HCT116 (cell line): ENCODE measurements around the gene CALHM3. TPM values are rescaled to one million over a fixed set of nuclear protein-coding genes. Genes with fewer than 3 reads are reported as not detected.

ENCODE experiments used
- ATAC-seq: fragments of 200-7000 bp; cut with Tn5 transposase; 2 replicates; pipeline ENCODE4 v1.9.1; 2020; ENCODE audit warnings: mild to moderate bottlenecking, moderate library complexity
- BruUV-seq: library from RNA; stranded (reverse); fragments of 400-500 nt; replicated peaks from 2 replicates; lab custom pipeline; 2021; lab: Mats Ljungman, UMichigan
- CTCF ChIA-PET: fragments of 300-600 bp; sonication (Branson Sonifier 250); formaldehyde crosslinking; loops from one replicate; lab custom pipeline; 2021; ENCODE audit warnings: antibody characterized with exemption; lab: Charles Lee
- POLR2A ChIA-PET: fragments of 300-600, 350-600 bp; sonication (Branson Sonifier 250); formaldehyde crosslinking; loops from one replicate; lab custom pipeline; 2021; ENCODE audit warnings: antibody characterized with exemption; lab: Charles Lee
- RAD21 ChIA-PET, 2 experiments: fragments of 300-600 bp; sonication (Branson Sonifier 250); formaldehyde crosslinking; loops; one replicate each; lab custom pipeline; 2023; ENCODE audit warnings: low total read pairs in 2 of 2; ENCODE audit not compliant: uncharacterized antibody in 2 of 2, unreplicated experiment in 2 of 2, low non-redundant PET in 1 of 2; lab: Charles Lee
- DNase-seq: peaks from one replicate; pipeline ENCODE4 v3.0.0-alpha.2; 2010; ENCODE audit warnings: low read depth, low spot score
- H2AFZ ChIP-seq: fragments of 200-600 bp; shearing (Covaris generic), sonication (generic); 2 replicates; pipeline ENCODE4 v1.6.1; 2017; ENCODE audit warnings: low read depth, mixed run types, mixed read lengths, antibody characterized with exemption, low read length; ENCODE audit not compliant: poor library complexity, severe bottlenecking
- H3K27ac ChIP-seq: 2 replicates; pipeline ENCODE4 v1.5.1; 2012; ENCODE audit warnings: low read depth, low read length
- H3K27me3 ChIP-seq: fragments of 200-600 bp; sonication (generic); 2 replicates; pipeline ENCODE4 v1.6.1; 2016; ENCODE audit warnings: mixed run types, low read length, mixed read lengths; ENCODE audit not compliant: insufficient read depth
- H3K36me3 ChIP-seq, 2 experiments: fragments of 200-500 bp in 1 of 2; fragments of 200-600 bp in 1 of 2; sonication (Bioruptor generic) in 1 of 2; sonication (generic) in 1 of 2; 2 replicates each; pipeline versions ENCODE4 v1.5.1 to v1.6.1; 2014 to 2016; ENCODE audit warnings: low read length in 2 of 2, inconsistent platforms in 1 of 2, mixed read lengths in 1 of 2, mixed run types in 1 of 2; ENCODE audit not compliant: insufficient read depth in 2 of 2, control insufficient read depth in 1 of 2
- H3K4me1 ChIP-seq, 2 experiments: fragments of 200-600 bp in 1 of 2; sonication (generic) in 1 of 2; 2 replicates each; pipeline versions ENCODE4 v1.5.1 to v1.6.1; 2012 to 2017; ENCODE audit warnings: low read length in 2 of 2, inconsistent platforms in 1 of 2, mild to moderate bottlenecking in 1 of 2, mixed read lengths in 1 of 2, mixed run types in 1 of 2, moderate library complexity in 1 of 2; ENCODE audit not compliant: insufficient read depth in 2 of 2, control insufficient read depth in 1 of 2
- H3K4me2 ChIP-seq: fragments of 200-600 bp; sonication (generic); 2 replicates; pipeline ENCODE4 v1.6.1; 2017; ENCODE audit warnings: mixed run types, low read length, mixed read lengths
- H3K4me3 ChIP-seq, 2 experiments: fragments of 200-600 bp in 1 of 2; sonication (generic) in 1 of 2; replicated peaks in 1 of 2; 2 replicates each; pipeline ENCODE4 v1.5.1; 2011 to 2016; ENCODE audit warnings: low read length in 2 of 2, control low read depth in 1 of 2, low read depth in 1 of 2, mild to moderate bottlenecking in 1 of 2, mixed read lengths in 1 of 2, mixed run types in 1 of 2
- H3K79me2 ChIP-seq: fragments of 200-600 bp; sonication (generic); 2 replicates; pipeline ENCODE4 v1.6.1; 2017; ENCODE audit warnings: mild to moderate bottlenecking, mixed run types, low read length, moderate library complexity, mixed read lengths; ENCODE audit not compliant: insufficient read depth
- H3K9ac ChIP-seq: fragments of 200-600 bp; sonication (generic); 2 replicates; pipeline ENCODE4 v1.6.1; 2016; ENCODE audit warnings: low read length, mixed read lengths
- H3K9me2 ChIP-seq: fragments of 200-600 bp; sonication (generic), shearing (Covaris generic); 2 replicates; pipeline ENCODE4 v1.6.1; 2017; ENCODE audit warnings: mixed run types, mild to moderate bottlenecking, moderate library complexity; ENCODE audit not compliant: insufficient read depth
- H3K9me3 ChIP-seq, 2 experiments: fragments of 200-500 bp in 1 of 2; fragments of 200-600 bp in 1 of 2; sonication (Bioruptor generic) in 1 of 2; sonication (generic) in 1 of 2; 2 replicates each; pipeline ENCODE4 v1.6.1; 2014 to 2017; ENCODE audit warnings: low read length in 2 of 2, mixed read lengths in 2 of 2, inconsistent platforms in 1 of 2, low read depth in 1 of 2, mild to moderate bottlenecking in 1 of 2, mixed run types in 1 of 2, moderate library complexity in 1 of 2; ENCODE audit not compliant: control insufficient read depth in 1 of 2, insufficient read depth in 1 of 2
- H4K20me1 ChIP-seq: fragments of 200-600 bp; sonication (generic), shearing (Covaris generic); 2 replicates; pipeline ENCODE4 v1.6.1; 2017; ENCODE audit warnings: mixed run types, mild to moderate bottlenecking, moderate library complexity; ENCODE audit not compliant: insufficient read depth
- CBX3 ChIP-seq: IDR thresholded peaks from 2 replicates; pipeline ENCODE4 v1.6.1; 2012; ENCODE audit warnings: low read depth
- EGR1 ChIP-seq: IDR thresholded peaks from 2 replicates; pipeline ENCODE4 v1.6.1; 2012; ENCODE audit warnings: low read depth
- ELF1 ChIP-seq: IDR thresholded peaks from 2 replicates; pipeline ENCODE4 v1.6.1; 2012; ENCODE audit warnings: low read depth, borderline replicate concordance
- EZH2 ChIP-seq: fragments of 200-600 bp; sonication (generic); IDR thresholded peaks from 2 replicates; pipeline ENCODE4 v1.6.1; 2017; ENCODE audit warnings: antibody characterized with exemption, mixed run types
- EZH2phosphoT487 ChIP-seq: fragments of 200-600 bp; IDR thresholded peaks from 2 replicates; pipeline ENCODE4 v1.6.1; 2018; ENCODE audit warnings: antibody characterized with exemption, borderline replicate concordance
- FOSL1 ChIP-seq: IDR thresholded peaks from 2 replicates; pipeline ENCODE4 v1.6.1; 2012; ENCODE audit warnings: low read depth
- POLR2A ChIP-seq: IDR thresholded peaks from 2 replicates; pipeline ENCODE4 v1.7.0; 2011; ENCODE audit warnings: borderline replicate concordance; ENCODE audit not compliant: insufficient read depth, insufficient read length; ENCODE audit errors: extremely low read depth
- POLR2AphosphoS5 ChIP-seq: IDR thresholded peaks from 2 replicates; pipeline ENCODE4 v1.6.1; 2011; ENCODE audit warnings: mild to moderate bottlenecking, low read depth, low read length, moderate library complexity
- RAD21 ChIP-seq: IDR thresholded peaks from 2 replicates; pipeline ENCODE4 v1.6.1; 2012; ENCODE audit warnings: low read depth, mild to moderate bottlenecking
- SIN3A ChIP-seq: IDR thresholded peaks from 2 replicates; pipeline ENCODE4 v1.6.1; 2012; ENCODE audit warnings: low read depth
- SP1 ChIP-seq: IDR thresholded peaks from 2 replicates; pipeline ENCODE4 v1.6.1; 2012; ENCODE audit warnings: low read depth
- SRF ChIP-seq: IDR thresholded peaks from 2 replicates; pipeline ENCODE4 v1.6.1; 2012; ENCODE audit warnings: low read depth
- TCF7L2 ChIP-seq: IDR thresholded peaks from 2 replicates; pipeline ENCODE4 v1.7.0; 2011; ENCODE audit warnings: borderline replicate concordance, inconsistent platforms; ENCODE audit not compliant: insufficient read depth, insufficient read length; ENCODE audit errors: extremely low read depth
- YY1 ChIP-seq: IDR thresholded peaks from 2 replicates; pipeline ENCODE4 v1.6.1; 2011; ENCODE audit warnings: low read length, low read depth, moderate library complexity, mild to moderate bottlenecking; ENCODE audit not compliant: insufficient replicate concordance; ENCODE audit errors: extremely low read depth
- intact Hi-C: fragments of 100-400 bp; cut with micrococcal nuclease; formaldehyde crosslinking; loops from 2 replicates; pipeline ENCODE4 v1.10.0; 2022
- total RNA-seq: library from RNA; stranded (reverse); gene quantifications from one replicate; pipeline ENCODE4 v1.2.1, GENCODE V29; 2021; ENCODE audit not compliant: unreplicated experiment
- TF ChIP-seq, protein P1 (sequence below): IDR thresholded peaks from 2 replicates; pipeline ENCODE4 v1.6.1; 2012; ENCODE audit warnings: low read depth
- TF ChIP-seq, protein P2 (sequence below): IDR thresholded peaks from 2 replicates; pipeline ENCODE4 v1.6.1; 2012

Gene CALHM3
- total RNA-seq, 1 experiment from 2014 or later = 0.49 TPM

DNA sequence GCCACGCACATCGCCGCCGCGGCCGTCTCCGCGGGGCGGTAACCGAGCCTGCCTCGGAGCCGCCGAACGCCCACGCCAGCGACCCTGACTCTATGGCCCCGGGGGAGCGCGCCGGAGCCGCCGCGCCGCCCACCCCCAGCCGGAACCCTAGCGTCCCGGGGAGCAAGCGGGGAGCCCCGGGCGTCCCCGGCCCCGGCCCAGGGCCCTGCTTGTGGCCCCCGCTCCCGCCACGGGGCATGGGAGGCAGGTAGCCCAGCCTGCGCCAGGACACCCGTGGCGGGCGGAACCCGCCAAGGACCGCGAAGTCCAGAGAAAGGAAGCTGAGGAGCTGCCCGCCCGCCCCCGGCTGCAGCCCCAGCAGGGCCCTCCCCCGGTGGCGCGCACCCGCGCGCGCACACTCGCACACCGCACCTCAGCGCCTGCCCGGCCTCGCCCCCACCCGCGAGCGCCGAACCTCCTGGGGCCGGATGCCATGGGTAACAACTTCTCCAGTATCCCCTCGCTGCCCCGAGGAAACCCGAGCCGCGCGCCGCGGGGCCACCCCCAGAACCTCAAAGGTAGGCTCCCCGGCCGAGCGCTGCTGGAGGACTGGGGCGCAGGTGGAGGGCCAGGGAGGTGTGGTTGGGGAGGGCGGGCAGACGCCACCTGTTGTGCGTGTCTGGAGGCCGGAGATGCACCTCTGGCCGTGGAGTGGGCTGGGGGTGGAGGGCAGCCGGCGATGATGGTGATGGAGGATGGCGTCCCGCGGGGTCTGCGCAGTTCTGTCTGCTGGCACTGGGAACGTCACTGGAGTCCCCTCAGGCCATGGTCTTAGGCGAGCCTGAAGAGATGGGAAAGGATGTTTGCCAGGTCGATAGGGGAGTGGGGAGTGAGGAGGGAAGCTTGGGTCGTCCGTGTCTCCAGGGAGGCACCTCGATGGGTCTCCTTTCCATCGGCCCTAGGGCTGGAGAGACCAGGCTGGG is 15.2 kb upstream of the CALHM3 start (continued):
- TF ChIP-seq, protein P1, sequence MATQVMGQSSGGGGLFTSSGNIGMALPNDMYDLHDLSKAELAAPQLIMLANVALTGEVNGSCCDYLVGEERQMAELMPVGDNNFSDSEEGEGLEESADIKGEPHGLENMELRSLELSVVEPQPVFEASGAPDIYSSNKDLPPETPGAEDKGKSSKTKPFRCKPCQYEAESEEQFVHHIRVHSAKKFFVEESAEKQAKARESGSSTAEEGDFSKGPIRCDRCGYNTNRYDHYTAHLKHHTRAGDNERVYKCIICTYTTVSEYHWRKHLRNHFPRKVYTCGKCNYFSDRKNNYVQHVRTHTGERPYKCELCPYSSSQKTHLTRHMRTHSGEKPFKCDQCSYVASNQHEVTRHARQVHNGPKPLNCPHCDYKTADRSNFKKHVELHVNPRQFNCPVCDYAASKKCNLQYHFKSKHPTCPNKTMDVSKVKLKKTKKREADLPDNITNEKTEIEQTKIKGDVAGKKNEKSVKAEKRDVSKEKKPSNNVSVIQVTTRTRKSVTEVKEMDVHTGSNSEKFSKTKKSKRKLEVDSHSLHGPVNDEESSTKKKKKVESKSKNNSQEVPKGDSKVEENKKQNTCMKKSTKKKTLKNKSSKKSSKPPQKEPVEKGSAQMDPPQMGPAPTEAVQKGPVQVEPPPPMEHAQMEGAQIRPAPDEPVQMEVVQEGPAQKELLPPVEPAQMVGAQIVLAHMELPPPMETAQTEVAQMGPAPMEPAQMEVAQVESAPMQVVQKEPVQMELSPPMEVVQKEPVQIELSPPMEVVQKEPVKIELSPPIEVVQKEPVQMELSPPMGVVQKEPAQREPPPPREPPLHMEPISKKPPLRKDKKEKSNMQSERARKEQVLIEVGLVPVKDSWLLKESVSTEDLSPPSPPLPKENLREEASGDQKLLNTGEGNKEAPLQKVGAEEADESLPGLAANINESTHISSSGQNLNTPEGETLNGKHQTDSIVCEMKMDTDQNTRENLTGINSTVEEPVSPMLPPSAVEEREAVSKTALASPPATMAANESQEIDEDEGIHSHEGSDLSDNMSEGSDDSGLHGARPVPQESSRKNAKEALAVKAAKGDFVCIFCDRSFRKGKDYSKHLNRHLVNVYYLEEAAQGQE = no peak
- TF ChIP-seq POLR2AphosphoS5 (no peak), CBX3 (no peak), SIN3A (no peak), POLR2A (no peak)

DNA sequence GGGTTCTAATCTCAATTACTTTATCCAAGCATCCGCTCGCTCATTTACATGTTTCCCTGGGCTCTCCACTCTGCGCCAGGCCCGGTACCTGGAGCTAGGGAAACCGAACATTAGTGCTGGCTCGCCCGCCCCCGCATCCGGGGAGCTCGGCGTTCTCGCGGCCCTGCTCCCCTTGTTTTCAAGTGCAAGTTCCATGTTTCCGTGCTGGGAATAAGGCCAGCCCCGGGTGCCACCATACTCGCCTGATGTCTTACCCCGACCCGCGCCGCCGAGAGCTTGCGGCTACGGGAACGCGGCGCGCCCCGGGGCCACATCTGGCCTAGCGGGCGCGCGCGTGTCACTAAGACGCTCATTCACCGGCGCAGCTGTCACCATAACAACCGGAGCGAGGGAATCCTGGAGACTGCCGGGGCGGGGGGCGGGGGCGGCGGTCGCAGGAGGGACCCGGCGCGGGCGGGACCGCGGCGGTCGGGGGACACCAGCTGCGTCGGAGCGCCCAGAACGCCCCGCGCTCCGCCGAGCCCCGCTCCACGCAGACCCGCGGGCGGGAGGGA is 14.4 kb upstream of the CALHM3 start, which contains the start of gene NEURL1:
Gene NEURL1, plus strand, starts transcription at position 344 of the 554 bp plus-strand sequence. CDS start 683 bp downstream, outside the sequence.
- no peaks in the 10 kb centered on the region for H4K20me1 ChIP-seq
- no peak within 1 kb of the TSS for H3K27ac ChIP-seq
- H3K9me3 ChIP-seq = no peaks in the 10 kb centered on the region
- no peaks in the 10 kb centered on the region for H3K79me2 ChIP-seq
- TF ChIP-seq SRF (no peak), SP1 (no peak), EGR1 (no peak), FOSL1 (no peak), EZH2phosphoT487 (no peak), YY1 (no peak), ELF1 (no peak), CBX3 (no peak), EZH2 (no peak), RAD21 (no peak), SIN3A (no peak), TCF7L2 (no peak)
- TF ChIP-seq, protein P2, sequence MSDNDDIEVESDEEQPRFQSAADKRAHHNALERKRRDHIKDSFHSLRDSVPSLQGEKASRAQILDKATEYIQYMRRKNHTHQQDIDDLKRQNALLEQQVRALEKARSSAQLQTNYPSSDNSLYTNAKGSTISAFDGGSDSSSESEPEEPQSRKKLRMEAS = no peak
- ChIA-PET RAD21 (no interaction called here), CTCF (interaction anchor here (1.6 to 2.0 kb wide), 2 partner anchors 10 to 71 kb away, joined by 5 to 6 read pairs; no protein-coding TSS in a partner anchor), POLR2A (interaction anchor here (0.6 to 1.8 kb wide), 2 partner anchors 11 to 675 kb away, joined by 3 to 5 read pairs; no protein-coding TSS in a partner anchor)
- intact Hi-C loops = loop anchor here (2.0 kb wide), 1 partner anchor 49 kb away; no protein-coding TSS in a partner anchor
- H3K27me3 ChIP-seq = no peaks in the 10 kb centered on the region
- no peaks in the 10 kb centered on the region for H3K36me3 ChIP-seq
- peaks cover 15 to 28% of the 10 kb centered on the region in 2 experiments for H3K4me1 ChIP-seq
- no TSS peak for BruUV-seq
- peak within 1 kb of the TSS; percentile 54 for H3K4me2 ChIP-seq
- peak within 1 kb of the TSS; percentile 62 for H2AFZ ChIP-seq
- no peak within 1 kb of the TSS for H3K9ac ChIP-seq
- DNase-seq (no peak), ATAC-seq (no peak)
- H3K4me3 ChIP-seq = no peak within 1 kb of the TSS
- H3K9me2 ChIP-seq = no peaks in the 10 kb centered on the region
